K562 (cell line): ENCODE results near the gene STEAP2. TPM values are rescaled to one million over a fixed set of nuclear protein-coding genes. Genes with fewer than 3 reads are reported as not detected.

ENCODE experiments used
- HDAC8 ChIP-seq: fragments of 450-650 bp; IDR thresholded peaks from 2 replicates; pipeline ENCODE4 v1.6.1; 2016; ENCODE audit warnings: mild to moderate bottlenecking, missing genetic modification characterization, moderate library complexity, missing compliant biosample characterization
- RBM22 ChIP-seq: fragments of 200-400 bp; formaldehyde crosslinking; IDR thresholded peaks from 2 replicates; pipeline ENCODE4 v1.6.1; 2018; ENCODE audit warnings: low read length, low read depth; ENCODE audit not compliant: poor library complexity, severe bottlenecking
- ZNF395 ChIP-seq: fragments of 200-800 bp; sonication (Bioruptor generic); IDR thresholded peaks from 2 replicates; pipeline ENCODE4 v1.6.1; 2017; ENCODE audit warnings: missing genetic modification characterization, missing compliant biosample characterization
- ZNF507 ChIP-seq: conservative IDR thresholded peaks from 2 replicates; pipeline ENCODE4 v1.6.1; 2017; ENCODE audit warnings: missing genetic modification characterization, missing compliant biosample characterization
- polyA plus RNA-seq, 8 experiments: library from polyadenylated mRNA; depleted of rRNA in 4 of 8; stranded (reverse) in 5 of 8; unstranded in 3 of 8; fragments of >200 nt; fragmentation: Nextera tagmentation in 2 of 8; fragmentation: Illumina TruSeq in 1 of 8; extraction: Ambion mirVana in 2 of 8; extraction: Trizol in 1 of 8; gene quantifications; 2 replicates each; pipeline versions ENCODE4 v1.2.1 to v1.2.3, GENCODE V29; 2011 to 2014; ENCODE audit warnings: inconsistent platforms in 1 of 8, missing spikeins in 1 of 8
- total RNA-seq, 7 experiments: library from RNA; depleted of rRNA in 6 of 7; stranded (reverse); fragments of >200 nt in 6 of 7; fragmentation: Illumina TruSeq in 2 of 7; extraction: Trizol in 2 of 7; gene quantifications; 2 replicates each; pipeline versions ENCODE4 v1.2.1 to v1.2.3, GENCODE V29; 2011 to 2021; ENCODE audit warnings: low replicate concordance in 1 of 7
- TF ChIP-seq, protein P1 (sequence below): fragments of 450-650 bp; IDR thresholded peaks from 2 replicates; pipeline ENCODE4 v1.6.1; 2016; ENCODE audit warnings: mild to moderate bottlenecking, moderate library complexity
- TF ChIP-seq, protein P2 (sequence below), 2 experiments: fragments of 450-650 bp in 1 of 2; IDR thresholded peaks; 2 replicates each; pipeline ENCODE4 v1.6.1; 2011 to 2017; ENCODE audit warnings: low read depth in 2 of 2, antibody characterized with exemption in 1 of 2, borderline replicate concordance in 1 of 2, low read length in 1 of 2, mild to moderate bottlenecking in 1 of 2, mixed read lengths in 1 of 2; ENCODE audit not compliant: control insufficient read depth in 1 of 2
- TF ChIP-seq, protein P3 (sequence below): fragments of 450-650 bp; IDR thresholded peaks from 2 replicates; pipeline ENCODE4 v1.6.1; 2016; ENCODE audit warnings: antibody characterized with exemption

The STEAP2 gene
- total and polyA plus RNA-seq, 9 of the 15 experiments (the other 6 are each of a cell fraction or from before 2014, with no cell fraction given): 0.02 to 0.03 TPM; not detected in 7

DNA sequence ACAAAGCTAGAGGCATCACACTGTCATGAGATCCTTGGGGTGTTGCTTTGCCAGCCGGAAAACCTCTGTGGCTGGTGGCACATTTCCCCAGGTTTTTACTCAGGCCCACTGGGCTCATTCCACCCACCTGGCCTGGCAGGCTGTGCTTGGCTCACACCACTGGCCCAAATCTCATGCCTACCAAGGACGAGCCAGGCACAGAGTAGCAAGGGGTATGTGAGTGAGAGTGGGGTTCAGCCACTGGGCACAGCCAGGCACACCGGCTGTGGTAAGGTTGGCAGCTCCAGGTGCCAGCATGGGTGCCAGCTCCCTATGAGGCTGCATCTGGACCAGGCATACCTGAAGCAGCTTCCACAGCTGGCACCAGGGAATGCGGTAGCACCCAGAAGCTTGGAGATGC is 35.9 kb upstream of the STEAP2 start (continued):
- TF ChIP-seq, protein P1, sequence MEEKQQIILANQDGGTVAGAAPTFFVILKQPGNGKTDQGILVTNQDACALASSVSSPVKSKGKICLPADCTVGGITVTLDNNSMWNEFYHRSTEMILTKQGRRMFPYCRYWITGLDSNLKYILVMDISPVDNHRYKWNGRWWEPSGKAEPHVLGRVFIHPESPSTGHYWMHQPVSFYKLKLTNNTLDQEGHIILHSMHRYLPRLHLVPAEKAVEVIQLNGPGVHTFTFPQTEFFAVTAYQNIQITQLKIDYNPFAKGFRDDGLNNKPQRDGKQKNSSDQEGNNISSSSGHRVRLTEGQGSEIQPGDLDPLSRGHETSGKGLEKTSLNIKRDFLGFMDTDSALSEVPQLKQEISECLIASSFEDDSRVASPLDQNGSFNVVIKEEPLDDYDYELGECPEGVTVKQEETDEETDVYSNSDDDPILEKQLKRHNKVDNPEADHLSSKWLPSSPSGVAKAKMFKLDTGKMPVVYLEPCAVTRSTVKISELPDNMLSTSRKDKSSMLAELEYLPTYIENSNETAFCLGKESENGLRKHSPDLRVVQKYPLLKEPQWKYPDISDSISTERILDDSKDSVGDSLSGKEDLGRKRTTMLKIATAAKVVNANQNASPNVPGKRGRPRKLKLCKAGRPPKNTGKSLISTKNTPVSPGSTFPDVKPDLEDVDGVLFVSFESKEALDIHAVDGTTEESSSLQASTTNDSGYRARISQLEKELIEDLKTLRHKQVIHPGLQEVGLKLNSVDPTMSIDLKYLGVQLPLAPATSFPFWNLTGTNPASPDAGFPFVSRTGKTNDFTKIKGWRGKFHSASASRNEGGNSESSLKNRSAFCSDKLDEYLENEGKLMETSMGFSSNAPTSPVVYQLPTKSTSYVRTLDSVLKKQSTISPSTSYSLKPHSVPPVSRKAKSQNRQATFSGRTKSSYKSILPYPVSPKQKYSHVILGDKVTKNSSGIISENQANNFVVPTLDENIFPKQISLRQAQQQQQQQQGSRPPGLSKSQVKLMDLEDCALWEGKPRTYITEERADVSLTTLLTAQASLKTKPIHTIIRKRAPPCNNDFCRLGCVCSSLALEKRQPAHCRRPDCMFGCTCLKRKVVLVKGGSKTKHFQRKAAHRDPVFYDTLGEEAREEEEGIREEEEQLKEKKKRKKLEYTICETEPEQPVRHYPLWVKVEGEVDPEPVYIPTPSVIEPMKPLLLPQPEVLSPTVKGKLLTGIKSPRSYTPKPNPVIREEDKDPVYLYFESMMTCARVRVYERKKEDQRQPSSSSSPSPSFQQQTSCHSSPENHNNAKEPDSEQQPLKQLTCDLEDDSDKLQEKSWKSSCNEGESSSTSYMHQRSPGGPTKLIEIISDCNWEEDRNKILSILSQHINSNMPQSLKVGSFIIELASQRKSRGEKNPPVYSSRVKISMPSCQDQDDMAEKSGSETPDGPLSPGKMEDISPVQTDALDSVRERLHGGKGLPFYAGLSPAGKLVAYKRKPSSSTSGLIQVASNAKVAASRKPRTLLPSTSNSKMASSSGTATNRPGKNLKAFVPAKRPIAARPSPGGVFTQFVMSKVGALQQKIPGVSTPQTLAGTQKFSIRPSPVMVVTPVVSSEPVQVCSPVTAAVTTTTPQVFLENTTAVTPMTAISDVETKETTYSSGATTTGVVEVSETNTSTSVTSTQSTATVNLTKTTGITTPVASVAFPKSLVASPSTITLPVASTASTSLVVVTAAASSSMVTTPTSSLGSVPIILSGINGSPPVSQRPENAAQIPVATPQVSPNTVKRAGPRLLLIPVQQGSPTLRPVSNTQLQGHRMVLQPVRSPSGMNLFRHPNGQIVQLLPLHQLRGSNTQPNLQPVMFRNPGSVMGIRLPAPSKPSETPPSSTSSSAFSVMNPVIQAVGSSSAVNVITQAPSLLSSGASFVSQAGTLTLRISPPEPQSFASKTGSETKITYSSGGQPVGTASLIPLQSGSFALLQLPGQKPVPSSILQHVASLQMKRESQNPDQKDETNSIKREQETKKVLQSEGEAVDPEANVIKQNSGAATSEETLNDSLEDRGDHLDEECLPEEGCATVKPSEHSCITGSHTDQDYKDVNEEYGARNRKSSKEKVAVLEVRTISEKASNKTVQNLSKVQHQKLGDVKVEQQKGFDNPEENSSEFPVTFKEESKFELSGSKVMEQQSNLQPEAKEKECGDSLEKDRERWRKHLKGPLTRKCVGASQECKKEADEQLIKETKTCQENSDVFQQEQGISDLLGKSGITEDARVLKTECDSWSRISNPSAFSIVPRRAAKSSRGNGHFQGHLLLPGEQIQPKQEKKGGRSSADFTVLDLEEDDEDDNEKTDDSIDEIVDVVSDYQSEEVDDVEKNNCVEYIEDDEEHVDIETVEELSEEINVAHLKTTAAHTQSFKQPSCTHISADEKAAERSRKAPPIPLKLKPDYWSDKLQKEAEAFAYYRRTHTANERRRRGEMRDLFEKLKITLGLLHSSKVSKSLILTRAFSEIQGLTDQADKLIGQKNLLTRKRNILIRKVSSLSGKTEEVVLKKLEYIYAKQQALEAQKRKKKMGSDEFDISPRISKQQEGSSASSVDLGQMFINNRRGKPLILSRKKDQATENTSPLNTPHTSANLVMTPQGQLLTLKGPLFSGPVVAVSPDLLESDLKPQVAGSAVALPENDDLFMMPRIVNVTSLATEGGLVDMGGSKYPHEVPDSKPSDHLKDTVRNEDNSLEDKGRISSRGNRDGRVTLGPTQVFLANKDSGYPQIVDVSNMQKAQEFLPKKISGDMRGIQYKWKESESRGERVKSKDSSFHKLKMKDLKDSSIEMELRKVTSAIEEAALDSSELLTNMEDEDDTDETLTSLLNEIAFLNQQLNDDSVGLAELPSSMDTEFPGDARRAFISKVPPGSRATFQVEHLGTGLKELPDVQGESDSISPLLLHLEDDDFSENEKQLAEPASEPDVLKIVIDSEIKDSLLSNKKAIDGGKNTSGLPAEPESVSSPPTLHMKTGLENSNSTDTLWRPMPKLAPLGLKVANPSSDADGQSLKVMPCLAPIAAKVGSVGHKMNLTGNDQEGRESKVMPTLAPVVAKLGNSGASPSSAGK: no peak
- TF ChIP-seq HDAC8: no peak
- TF ChIP-seq ZNF507 (tag): no peak
- no peak for TF ChIP-seq RBM22
- no peak for TF ChIP-seq ZNF395 (CRISPR knock-in tag)
- TF ChIP-seq, protein P2, sequence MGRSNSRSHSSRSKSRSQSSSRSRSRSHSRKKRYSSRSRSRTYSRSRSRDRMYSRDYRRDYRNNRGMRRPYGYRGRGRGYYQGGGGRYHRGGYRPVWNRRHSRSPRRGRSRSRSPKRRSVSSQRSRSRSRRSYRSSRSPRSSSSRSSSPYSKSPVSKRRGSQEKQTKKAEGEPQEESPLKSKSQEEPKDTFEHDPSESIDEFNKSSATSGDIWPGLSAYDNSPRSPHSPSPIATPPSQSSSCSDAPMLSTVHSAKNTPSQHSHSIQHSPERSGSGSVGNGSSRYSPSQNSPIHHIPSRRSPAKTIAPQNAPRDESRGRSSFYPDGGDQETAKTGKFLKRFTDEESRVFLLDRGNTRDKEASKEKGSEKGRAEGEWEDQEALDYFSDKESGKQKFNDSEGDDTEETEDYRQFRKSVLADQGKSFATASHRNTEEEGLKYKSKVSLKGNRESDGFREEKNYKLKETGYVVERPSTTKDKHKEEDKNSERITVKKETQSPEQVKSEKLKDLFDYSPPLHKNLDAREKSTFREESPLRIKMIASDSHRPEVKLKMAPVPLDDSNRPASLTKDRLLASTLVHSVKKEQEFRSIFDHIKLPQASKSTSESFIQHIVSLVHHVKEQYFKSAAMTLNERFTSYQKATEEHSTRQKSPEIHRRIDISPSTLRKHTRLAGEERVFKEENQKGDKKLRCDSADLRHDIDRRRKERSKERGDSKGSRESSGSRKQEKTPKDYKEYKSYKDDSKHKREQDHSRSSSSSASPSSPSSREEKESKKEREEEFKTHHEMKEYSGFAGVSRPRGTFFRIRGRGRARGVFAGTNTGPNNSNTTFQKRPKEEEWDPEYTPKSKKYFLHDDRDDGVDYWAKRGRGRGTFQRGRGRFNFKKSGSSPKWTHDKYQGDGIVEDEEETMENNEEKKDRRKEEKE (IDR thresholded peaks at IDR 0.05; ENCODE audit: borderline replicate concordance in 1 of 2, control insufficient read depth in 1 of 2, low read depth in 2 of 2, low read length in 1 of 2): no peak
- TF ChIP-seq, protein P3, sequence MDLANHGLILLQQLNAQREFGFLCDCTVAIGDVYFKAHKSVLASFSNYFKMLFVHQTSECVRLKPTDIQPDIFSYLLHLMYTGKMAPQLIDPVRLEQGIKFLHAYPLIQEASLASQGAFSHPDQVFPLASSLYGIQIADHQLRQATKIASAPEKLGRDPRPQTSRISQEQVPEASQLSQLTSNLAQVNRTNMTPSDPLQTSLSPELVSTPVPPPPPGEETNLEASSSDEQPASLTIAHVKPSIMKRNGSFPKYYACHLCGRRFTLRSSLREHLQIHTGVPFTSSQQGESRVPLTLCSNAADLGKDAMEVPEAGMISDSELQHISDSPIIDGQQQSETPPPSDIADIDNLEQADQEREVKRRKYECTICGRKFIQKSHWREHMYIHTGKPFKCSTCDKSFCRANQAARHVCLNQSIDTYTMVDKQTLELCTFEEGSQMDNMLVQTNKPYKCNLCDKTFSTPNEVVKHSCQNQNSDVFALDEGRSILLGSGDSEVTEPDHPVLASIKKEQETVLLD: no peak
